CD14-positive monocyte (primary cell): ENCODE data around the gene SLAMF9. TPM values are rescaled to one million over a fixed set of nuclear protein-coding genes. Genes with fewer than 3 reads are reported as not detected.

Experiments used
- DNase-seq, 3 donors: peaks; one replicate each; pipeline ENCODE4 v3.0.0-alpha.2; 2011 to 2022
- H2AFZ ChIP-seq: 2 replicates; pipeline ENCODE4 v1.6.0; 2012; ENCODE audit warnings: mild to moderate bottlenecking, low read depth, low read length, inconsistent platforms; ENCODE audit not compliant: insufficient read depth, poor library complexity, severe bottlenecking
- H3K27ac ChIP-seq, 2 donors: 1 replicate in 1 of 2; 2 replicates in 1 of 2; pipeline ENCODE4 v1.5.1; 2012 to 2013; ENCODE audit warnings: low read length in 2 of 2, control low read depth in 1 of 2, inconsistent platforms in 1 of 2, low read depth in 1 of 2, mild to moderate bottlenecking in 1 of 2
- H3K27me3 ChIP-seq, 2 donors: one replicate each; pipeline versions ENCODE4 v1.6.0 to v1.6.1; 2011 to 2013; ENCODE audit warnings: low read length in 2 of 2; ENCODE audit not compliant: control insufficient read depth in 2 of 2, insufficient read depth in 2 of 2
- H3K36me3 ChIP-seq, 2 donors: replicated peaks in 1 of 2; 1 replicate in 1 of 2; 2 replicates in 1 of 2; pipeline versions ENCODE4 v1.5.1 to v1.6.1; 2012 to 2013; ENCODE audit warnings: low read length in 2 of 2, control low read depth in 1 of 2, inconsistent platforms in 1 of 2, mild to moderate bottlenecking in 1 of 2; ENCODE audit not compliant: insufficient read depth in 2 of 2, control insufficient read depth in 1 of 2
- H3K4me1 ChIP-seq, 2 donors: 1 replicate in 1 of 2; 2 replicates in 1 of 2; pipeline versions ENCODE4 v1.5.1 to v1.6.1; 2012 to 2013; ENCODE audit warnings: low read length in 2 of 2, control low read depth in 1 of 2, inconsistent platforms in 1 of 2, mild to moderate bottlenecking in 1 of 2, moderate library complexity in 1 of 2; ENCODE audit not compliant: insufficient read depth in 2 of 2, control insufficient read depth in 1 of 2
- H3K4me2 ChIP-seq: replicated peaks from 2 replicates; pipeline ENCODE3; 2012; ENCODE audit warnings: low read length, moderate library complexity, mild to moderate bottlenecking; ENCODE audit not compliant: poor library complexity, severe bottlenecking; ENCODE audit errors: extremely low read depth
- H3K4me3 ChIP-seq, 3 experiments: fragments of 200-600 bp in 1 of 3; sonication (generic) in 1 of 3; replicated peaks in 1 of 3; 1 replicate in 2 of 3; 2 replicates in 1 of 3; pipeline ENCODE4 v1.5.1; 2011 to 2013; ENCODE audit warnings: low read length in 3 of 3, mild to moderate bottlenecking in 3 of 3, control low read depth in 2 of 3, low read depth in 2 of 3, inconsistent platforms in 1 of 3, moderate library complexity in 1 of 3
- H3K79me2 ChIP-seq: 2 replicates; pipeline ENCODE4 v1.6.0; 2012; ENCODE audit warnings: mild to moderate bottlenecking, control low read depth, inconsistent platforms, low read length, moderate library complexity; ENCODE audit not compliant: insufficient read depth
- H3K9ac ChIP-seq: 2 replicates; pipeline ENCODE4 v1.6.0; 2017; ENCODE audit warnings: low read length, mild to moderate bottlenecking; ENCODE audit not compliant: insufficient read depth, poor library complexity, severe bottlenecking
- H3K9me3 ChIP-seq, 2 donors: replicated peaks in 1 of 2; 1 replicate in 1 of 2; 2 replicates in 1 of 2; pipeline versions ENCODE4 v1.5.1 to v1.6.1; 2012 to 2013; ENCODE audit warnings: low read length in 2 of 2, control low read depth in 1 of 2; ENCODE audit not compliant: control insufficient read depth in 1 of 2, insufficient read depth in 1 of 2
- H4K20me1 ChIP-seq: 2 replicates; pipeline ENCODE4 v1.6.0; 2012; ENCODE audit warnings: mild to moderate bottlenecking, low read length, control low read depth, moderate library complexity; ENCODE audit not compliant: insufficient read depth
- H3K27ac Mint-ChIP-seq, 7 donors: one replicate each; pipeline ENCODE4 v1.8.0; 2020; ENCODE audit warnings: mild to moderate bottlenecking in 7 of 7, mixed read lengths in 7 of 7, moderate library complexity in 6 of 7, inconsistent platforms in 2 of 7
- H3K27me3 Mint-ChIP-seq, 3 donors: one replicate each; pipeline ENCODE4 v1.8.0; 2021 to 2022; ENCODE audit warnings: low read depth in 3 of 3, mild to moderate bottlenecking in 3 of 3, mixed read lengths in 3 of 3, moderate library complexity in 3 of 3, inconsistent platforms in 1 of 3
- H3K36me3 Mint-ChIP-seq, 2 donors: one replicate each; pipeline ENCODE4 v1.8.0; 2020; ENCODE audit warnings: mixed read lengths in 2 of 2, inconsistent platforms in 1 of 2, mild to moderate bottlenecking in 1 of 2
- H3K4me1 Mint-ChIP-seq: one replicate; pipeline ENCODE4 v1.8.0; 2020; ENCODE audit warnings: mild to moderate bottlenecking, mixed read lengths
- H3K4me3 Mint-ChIP-seq, 2 donors: one replicate each; pipeline ENCODE4 v1.8.0; 2020; ENCODE audit warnings: mild to moderate bottlenecking in 2 of 2, mixed read lengths in 2 of 2, moderate library complexity in 1 of 2
- H3K9me3 Mint-ChIP-seq, 7 donors: one replicate each; pipeline ENCODE4 v1.8.0; 2020 to 2022; ENCODE audit warnings: mixed read lengths in 7 of 7, mild to moderate bottlenecking in 6 of 7, moderate library complexity in 6 of 7, inconsistent platforms in 2 of 7
- WGBS: methylation state at CpG from one replicate; pipeline ENCODE4 v1.1.5; 2013; ENCODE audit warnings: missing lambda C conversion rate; ENCODE audit not compliant: insufficient coverage; 5-methylcytosine and 5-hydroxymethylcytosine counted together
- intact Hi-C, 2 donors: fragments of 100-400 bp; cut with micrococcal nuclease; formaldehyde crosslinking; loops; one replicate each; pipeline versions ENCODE4 v1.15.0 to v1.15.1; 2023
- polyA plus RNA-seq, 3 donors: library from polyadenylated mRNA; depleted of rRNA in 1 of 3; unstranded in 2 of 3; stranded (reverse) in 1 of 3; fragments of 300-500 nt in 2 of 3; fragments of >200 nt in 1 of 3; fragmentation: Illumina TruSeq in 2 of 3; gene quantifications; 1 replicate in 2 of 3; 2 replicates in 1 of 3; pipeline ENCODE4 v1.2.3, GENCODE V29; 2012 to 2021
- TF ChIP-seq, protein P1 (sequence below): fragments of 200-600 bp; IDR thresholded peaks from one replicate; pipeline ENCODE4 v1.8.0; 2022; ENCODE audit warnings: antibody characterized with exemption, mild to moderate bottlenecking

The SLAMF9 gene
- polyA plus RNA-seq, 3 donors = 0.17 TPM; not detected in 2

DNA sequence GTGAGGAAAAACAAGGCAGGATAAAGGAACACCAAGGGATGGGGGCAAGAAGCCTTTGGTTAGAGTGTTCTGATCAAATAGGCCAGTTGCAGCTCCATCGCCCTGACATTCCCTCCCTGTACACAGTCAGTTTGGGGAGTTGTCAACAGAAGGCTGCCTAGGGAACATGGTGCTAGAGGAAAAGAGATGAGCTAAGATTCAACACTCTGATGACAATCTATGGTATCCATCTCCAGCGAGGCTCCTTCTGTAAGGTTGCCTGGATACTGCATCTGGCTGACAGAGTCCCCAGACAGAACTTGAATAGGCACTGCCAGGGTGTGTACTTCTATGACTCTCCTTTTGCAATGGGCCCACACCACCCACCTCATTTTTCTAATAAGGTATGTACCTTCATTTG lies 11.2 kb upstream of the SLAMF9 start:
- Histone ChIP-seq H3K4me1 (peaks cover 9 to 11% of the 10 kb centered on the region in 2 donors), H4K20me1 (no peaks in the 10 kb centered on the region), H3K4me3 (no peak overlapping the region), H3K27ac (no peak overlapping the region), H2AFZ (no peak overlapping the region), H3K4me2 (no peak overlapping the region), H3K9ac (no peak overlapping the region), H3K9me3 (no peaks in the 10 kb centered on the region), H3K36me3 (no peaks in the 10 kb centered on the region), H3K79me2 (no peaks in the 10 kb centered on the region), H3K27me3 (no peaks in the 10 kb centered on the region)
- intact Hi-C loops = no loop called here
- peaks cover 7% of the 10 kb centered on the region for H3K4me1 Mint-ChIP-seq
- peaks cover 0 to 3% (median 0%) of the 10 kb centered on the region in 7 donors for H3K9me3 Mint-ChIP-seq
- no peak overlapping the region for H3K27ac Mint-ChIP-seq
- 100% methylated on average over 1 of the region's 2 CpGs for WGBS
- TF ChIP-seq, protein P1, sequence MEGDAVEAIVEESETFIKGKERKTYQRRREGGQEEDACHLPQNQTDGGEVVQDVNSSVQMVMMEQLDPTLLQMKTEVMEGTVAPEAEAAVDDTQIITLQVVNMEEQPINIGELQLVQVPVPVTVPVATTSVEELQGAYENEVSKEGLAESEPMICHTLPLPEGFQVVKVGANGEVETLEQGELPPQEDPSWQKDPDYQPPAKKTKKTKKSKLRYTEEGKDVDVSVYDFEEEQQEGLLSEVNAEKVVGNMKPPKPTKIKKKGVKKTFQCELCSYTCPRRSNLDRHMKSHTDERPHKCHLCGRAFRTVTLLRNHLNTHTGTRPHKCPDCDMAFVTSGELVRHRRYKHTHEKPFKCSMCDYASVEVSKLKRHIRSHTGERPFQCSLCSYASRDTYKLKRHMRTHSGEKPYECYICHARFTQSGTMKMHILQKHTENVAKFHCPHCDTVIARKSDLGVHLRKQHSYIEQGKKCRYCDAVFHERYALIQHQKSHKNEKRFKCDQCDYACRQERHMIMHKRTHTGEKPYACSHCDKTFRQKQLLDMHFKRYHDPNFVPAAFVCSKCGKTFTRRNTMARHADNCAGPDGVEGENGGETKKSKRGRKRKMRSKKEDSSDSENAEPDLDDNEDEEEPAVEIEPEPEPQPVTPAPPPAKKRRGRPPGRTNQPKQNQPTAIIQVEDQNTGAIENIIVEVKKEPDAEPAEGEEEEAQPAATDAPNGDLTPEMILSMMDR = no peak
- H3K4me3 Mint-ChIP-seq = no peak overlapping the region
- DNase-seq = no peak
- H3K27me3 Mint-ChIP-seq = peaks cover 4 to 11% (median 5%) of the 10 kb centered on the region in 3 donors
- no peaks in the 10 kb centered on the region for H3K36me3 Mint-ChIP-seq

DNA sequence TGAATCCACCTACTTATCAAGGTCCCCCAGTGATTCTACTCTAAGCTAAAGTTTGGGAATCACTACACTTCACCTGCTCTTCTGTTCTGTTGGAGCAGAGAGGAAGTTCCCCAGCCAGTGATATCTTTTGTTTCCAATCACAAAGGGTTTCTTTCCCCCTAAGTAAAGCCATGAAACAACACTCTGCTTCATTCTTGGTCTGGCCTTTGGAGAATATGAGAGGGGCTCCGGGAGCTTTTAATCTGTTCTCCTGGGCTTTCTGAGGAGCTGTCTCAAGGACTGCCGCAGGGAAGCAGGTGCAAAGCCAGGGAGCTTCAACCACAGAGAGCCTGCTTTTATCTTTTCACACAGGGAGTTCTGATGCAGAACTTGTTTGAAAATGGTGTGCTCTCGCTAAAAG lies 10.1 kb upstream of the SLAMF9 start:
- Mint-ChIP-seq H3K27ac (no peak overlapping the region), H3K9me3 (peaks cover 0 to 3% (median 0%) of the 10 kb centered on the region in 7 donors), H3K36me3 (no peaks in the 10 kb centered on the region), H3K4me3 (no peak overlapping the region), H3K4me1 (peaks cover 7% of the 10 kb centered on the region), H3K27me3 (peaks cover 4 to 11% (median 8%) of the 10 kb centered on the region in 3 donors)
- Histone ChIP-seq H4K20me1 (no peaks in the 10 kb centered on the region), H3K27me3 (no peaks in the 10 kb centered on the region), H2AFZ (no peak overlapping the region), H3K4me3 (no peak overlapping the region), H3K79me2 (no peaks in the 10 kb centered on the region), H3K9ac (no peak overlapping the region), H3K27ac (no peak overlapping the region), H3K4me2 (no peak overlapping the region), H3K4me1 (peaks cover 8% of the 10 kb centered on the region in 2 donors), H3K9me3 (no peaks in the 10 kb centered on the region), H3K36me3 (no peaks in the 10 kb centered on the region)
- TF ChIP-seq, protein P1 = no peak
- WGBS = 60% methylated on average over 1 of the region's 3 CpGs
- DNase-seq = no peak
- intact Hi-C loops = no loop called here
